Gastrocnemius medialis (tissue), 4 donors: ENCODE results near the gene RNASEH2A. TPM values are rescaled to one million over a fixed set of nuclear protein-coding genes. Genes with fewer than 3 reads are reported as not detected.

Source experiments
- ATAC-seq, 2 donors: fragments of 150-250 bp; one replicate each; pipeline ENCODE4 v1.9.1; 2016
- DNase-seq, 2 donors: peaks; one replicate each; pipeline ENCODE4 v3.0.0-alpha.2; 2019
- H3K27ac ChIP-seq, 4 donors: fragments of 200-600 bp; sonication (generic); 1 replicate in 1 of 4; 2 replicates in 3 of 4; pipeline ENCODE4 v1.5.1; 2016 to 2018; ENCODE audit warnings: mild to moderate bottlenecking in 2 of 4, moderate library complexity in 1 of 4
- H3K27me3 ChIP-seq, 3 donors: fragments of 200-600 bp; sonication (generic) in 2 of 3; 1 replicate in 1 of 3; 2 replicates in 2 of 3; pipeline versions ENCODE4 v1.5.1 to v1.6.0; 2016 to 2019; ENCODE audit warnings: mild to moderate bottlenecking in 1 of 3, moderate library complexity in 1 of 3
- H3K36me3 ChIP-seq, 2 donors: fragments of 200-600 bp; sonication (generic) in 1 of 2; one replicate each; pipeline ENCODE4 v1.5.1; 2017 to 2018
- H3K4me1 ChIP-seq, 2 donors: fragments of 200-600 bp; sonication (generic) in 1 of 2; one replicate each; pipeline ENCODE4 v1.5.1; 2016 to 2017; ENCODE audit warnings: mild to moderate bottlenecking in 2 of 2
- H3K4me3 ChIP-seq, 4 donors: fragments of 200-600 bp; sonication (generic) in 3 of 4; 1 replicate in 1 of 4; 2 replicates in 3 of 4; pipeline ENCODE4 v1.5.1; 2016 to 2019; ENCODE audit warnings: mild to moderate bottlenecking in 2 of 4
- H3K9me3 ChIP-seq, 3 donors: fragments of 200-600 bp; sonication (generic) in 2 of 3; 1 replicate in 1 of 3; 2 replicates in 2 of 3; pipeline ENCODE4 v1.5.1; 2016 to 2019
- POLR2A ChIP-seq, 2 donors: fragments of 450-650 bp; IDR thresholded peaks; one replicate each; pipeline ENCODE4 v1.6.1; 2017; ENCODE audit warnings: antibody characterized with exemption in 2 of 2, mild to moderate bottlenecking in 2 of 2, moderate library complexity in 2 of 2
- in situ Hi-C, 4 donors: fragments of 200-750 bp; cut with MboI; loops; one replicate each; pipeline versions ENCODE4 v1.15.0 to v1.8.0; 2017; ENCODE audit warnings: low sequenced_read_pairs in 4 of 4
- intact Hi-C: fragments of 100-400 bp; cut with DNase I; formaldehyde crosslinking; loops from one replicate; pipeline ENCODE4 v1.15.1; 2023; ENCODE audit warnings: low total_unique reads
- total RNA-seq, 4 donors: library from RNA; depleted of rRNA; stranded (reverse); fragments of >200 nt; gene quantifications; one replicate each; pipeline versions ENCODE4 v1.1.0 to v1.2.3, GENCODE V29; 2016
- TF ChIP-seq, protein P1 (sequence below), 5 experiments: fragments of 450-650 bp in 3 of 5; fragments of 200-600 bp in 2 of 5; sonication (generic) in 2 of 5; IDR thresholded peaks in 4 of 5; conservative IDR thresholded peaks in 1 of 5; 1 replicate in 4 of 5; 2 replicates in 1 of 5; pipeline ENCODE4 v1.5.1; 2016 to 2019; ENCODE audit warnings: antibody characterized with exemption in 5 of 5, mild to moderate bottlenecking in 3 of 5, moderate library complexity in 3 of 5

The RNASEH2A gene
- total RNA-seq, 4 donors from 2014 or later, result 1.0 to 3.9 (median 2.4) TPM

DNA sequence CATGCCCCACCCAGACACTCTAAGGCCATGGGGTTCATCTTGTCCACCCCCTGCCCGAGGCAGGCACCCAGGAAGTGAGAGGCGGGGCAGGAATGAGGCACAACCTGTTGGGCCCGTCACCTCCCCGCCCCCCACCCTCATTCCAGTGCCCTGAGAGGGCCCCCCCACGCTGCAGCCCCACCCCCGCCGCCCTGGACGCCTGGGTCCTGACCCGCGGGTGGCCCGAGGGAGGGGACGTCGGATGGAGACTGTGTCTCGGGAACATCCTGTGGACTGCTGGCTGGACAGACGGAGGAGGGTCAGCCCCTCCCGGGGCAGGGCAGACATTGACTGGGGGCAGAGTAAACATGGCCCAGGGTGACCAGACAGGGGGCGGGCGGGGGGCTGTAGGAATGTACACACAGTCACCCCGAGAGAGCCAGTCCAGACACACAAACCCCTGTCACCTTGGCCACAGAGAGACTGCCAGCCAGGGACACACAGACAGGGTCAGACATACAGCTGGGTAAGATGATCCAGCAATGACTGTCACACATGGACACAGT lies 22.5 kb upstream of the RNASEH2A start:
- Histone ChIP-seq H3K27ac (peak overlapping the region; percentile 99 to 100 (median 100)), H3K4me1 (peaks cover 43 to 61% of the 10 kb centered on the region in 2 donors), H3K9me3 (no peaks in the 10 kb centered on the region), H3K4me3 (no peak overlapping the region), H3K27me3 (no peaks in the 10 kb centered on the region), H3K36me3 (no peaks in the 10 kb centered on the region)
- ATAC-seq, result no peak
- in situ Hi-C loops (no loop called here), intact Hi-C loops (no loop called here)
- DNase-seq, result peak in 1 of 2 donors; percentile 40
- TF ChIP-seq POLR2A (IDR thresholded peaks at IDR 0.05), result no peak
- TF ChIP-seq, protein P1, sequence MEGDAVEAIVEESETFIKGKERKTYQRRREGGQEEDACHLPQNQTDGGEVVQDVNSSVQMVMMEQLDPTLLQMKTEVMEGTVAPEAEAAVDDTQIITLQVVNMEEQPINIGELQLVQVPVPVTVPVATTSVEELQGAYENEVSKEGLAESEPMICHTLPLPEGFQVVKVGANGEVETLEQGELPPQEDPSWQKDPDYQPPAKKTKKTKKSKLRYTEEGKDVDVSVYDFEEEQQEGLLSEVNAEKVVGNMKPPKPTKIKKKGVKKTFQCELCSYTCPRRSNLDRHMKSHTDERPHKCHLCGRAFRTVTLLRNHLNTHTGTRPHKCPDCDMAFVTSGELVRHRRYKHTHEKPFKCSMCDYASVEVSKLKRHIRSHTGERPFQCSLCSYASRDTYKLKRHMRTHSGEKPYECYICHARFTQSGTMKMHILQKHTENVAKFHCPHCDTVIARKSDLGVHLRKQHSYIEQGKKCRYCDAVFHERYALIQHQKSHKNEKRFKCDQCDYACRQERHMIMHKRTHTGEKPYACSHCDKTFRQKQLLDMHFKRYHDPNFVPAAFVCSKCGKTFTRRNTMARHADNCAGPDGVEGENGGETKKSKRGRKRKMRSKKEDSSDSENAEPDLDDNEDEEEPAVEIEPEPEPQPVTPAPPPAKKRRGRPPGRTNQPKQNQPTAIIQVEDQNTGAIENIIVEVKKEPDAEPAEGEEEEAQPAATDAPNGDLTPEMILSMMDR (IDR thresholded peaks at IDR 0.05 in 4 of 5, conservative IDR thresholded peaks at IDR 0.05 in 1 of 5), result no peak

DNA sequence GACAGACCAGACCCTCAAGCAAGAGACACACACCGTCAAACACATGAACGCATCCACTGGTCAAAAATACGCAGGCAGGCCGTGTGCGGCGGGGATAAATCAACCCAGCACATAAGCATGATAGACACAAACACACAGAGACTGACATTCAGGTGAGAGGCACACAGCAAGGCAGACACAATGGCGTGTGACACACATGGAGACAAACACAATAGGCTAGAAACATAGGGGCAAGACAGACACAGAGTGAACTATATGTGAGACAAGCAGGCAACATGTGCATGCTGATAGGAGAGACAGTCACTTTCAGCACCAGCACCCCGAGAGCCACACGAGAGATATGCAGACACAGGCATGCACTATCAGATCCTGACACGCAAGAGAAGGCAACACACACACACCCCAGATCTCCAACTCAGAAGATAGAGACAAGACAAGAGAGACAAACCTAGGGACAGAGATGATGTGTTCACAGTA lies 22.0 kb upstream of the RNASEH2A start:
- DNase-seq, result no peak
- Histone ChIP-seq H3K4me1 (peaks cover 43 to 61% of the 10 kb centered on the region in 2 donors), H3K9me3 (no peaks in the 10 kb centered on the region), H3K4me3 (no peak overlapping the region), H3K27ac (peak overlapping the region; percentile 99 to 100 (median 100)), H3K27me3 (no peaks in the 10 kb centered on the region), H3K36me3 (no peaks in the 10 kb centered on the region)
- intact Hi-C loops, result no loop called here
- no peak for ATAC-seq
- in situ Hi-C loops, result no loop called here
- TF ChIP-seq POLR2A (IDR thresholded peaks at IDR 0.05), result no peak
- TF ChIP-seq, protein P1 (IDR thresholded peaks at IDR 0.05 in 4 of 5, conservative IDR thresholded peaks at IDR 0.05 in 1 of 5), result no peak

DNA sequence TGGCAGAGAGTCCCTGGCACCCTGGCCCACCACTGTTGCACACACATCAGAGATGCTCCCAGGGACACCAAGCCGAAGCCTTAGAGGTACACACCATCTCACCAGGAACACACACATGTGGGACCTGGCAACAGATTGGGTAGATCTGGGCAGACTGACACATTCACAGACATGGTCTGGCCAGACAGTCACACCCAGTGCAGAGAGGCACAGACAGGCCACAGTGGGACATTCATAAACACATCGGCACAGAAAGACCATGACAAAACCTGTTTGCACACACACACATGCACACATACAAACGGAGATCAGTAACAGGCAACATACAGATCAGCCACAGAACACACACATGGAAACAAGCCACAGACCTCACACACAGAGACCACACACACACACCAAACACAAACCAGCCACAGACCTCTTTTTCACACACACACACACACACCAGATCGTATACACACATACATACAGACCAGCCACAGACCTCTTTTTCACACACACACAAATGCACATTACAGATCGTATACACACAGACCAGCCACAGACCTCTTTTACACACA lies 21.4 kb upstream of the RNASEH2A start:
- peak overlapping the region; percentile 99 to 100 (median 100) for H3K27ac ChIP-seq
- H3K4me3 ChIP-seq, result no peak overlapping the region
- peaks cover 43 to 60% of the 10 kb centered on the region in 2 donors for H3K4me1 ChIP-seq
- H3K36me3 ChIP-seq, result no peaks in the 10 kb centered on the region
- H3K27me3 ChIP-seq, result no peaks in the 10 kb centered on the region
- TF ChIP-seq, protein P1 (IDR thresholded peaks at IDR 0.05 in 4 of 5, conservative IDR thresholded peaks at IDR 0.05 in 1 of 5), result no peak
- no peak for TF ChIP-seq POLR2A (IDR thresholded peaks at IDR 0.05)
- no peak for DNase-seq
- intact Hi-C loops (no loop called here), in situ Hi-C loops (no loop called here)
- H3K9me3 ChIP-seq, result no peaks in the 10 kb centered on the region
- no peak for ATAC-seq

DNA sequence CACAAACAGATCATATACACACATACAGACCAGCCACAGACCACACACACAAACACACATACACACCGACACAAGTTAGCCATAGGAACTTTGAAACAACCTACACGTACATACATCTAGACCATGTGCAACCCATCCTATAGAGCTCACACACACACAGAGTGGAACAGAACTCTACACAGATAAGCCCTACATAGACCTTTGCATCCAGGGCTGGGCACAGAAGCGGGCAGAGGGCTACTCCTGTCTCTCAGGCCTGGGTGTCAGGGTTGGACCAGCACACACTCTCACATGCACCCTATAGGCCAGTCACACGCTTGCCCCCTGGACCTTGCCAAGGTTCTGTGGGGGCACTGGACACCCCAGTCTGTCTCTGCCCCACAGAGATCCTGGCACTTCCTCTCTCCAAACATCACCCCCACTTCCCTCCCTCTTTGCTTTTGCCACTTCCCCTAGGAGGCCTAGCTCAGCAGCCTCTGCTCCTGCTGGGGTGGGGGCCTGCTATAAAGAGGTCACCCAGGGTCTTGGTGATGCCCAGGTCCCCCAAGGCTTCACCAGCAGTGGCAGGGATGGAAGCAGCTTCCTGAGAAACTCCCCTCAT lies 20.9 kb upstream of the RNASEH2A start:
- Histone ChIP-seq H3K4me3 (no peak overlapping the region), H3K4me1 (peaks cover 44 to 66% of the 10 kb centered on the region in 2 donors), H3K9me3 (no peaks in the 10 kb centered on the region), H3K36me3 (no peaks in the 10 kb centered on the region), H3K27ac (peak overlapping the region; percentile 99 to 100 (median 100)), H3K27me3 (no peaks in the 10 kb centered on the region)
- no peak for DNase-seq
- ATAC-seq, result no peak
- in situ Hi-C loops, result no loop called here
- intact Hi-C loops, result no loop called here
- TF ChIP-seq, protein P1 (IDR thresholded peaks at IDR 0.05 in 4 of 5, conservative IDR thresholded peaks at IDR 0.05 in 1 of 5), result no peak
- TF ChIP-seq POLR2A (IDR thresholded peaks at IDR 0.05), result no peak
